HepG2 (cell line): ENCODE measurements around the gene ZDHHC14. TPM values are rescaled to one million over a fixed set of nuclear protein-coding genes. Genes with fewer than 3 reads are reported as not detected.

Experiments used
- BRD4 ChIP-seq: sonication (generic); formaldehyde crosslinking; IDR thresholded peaks from 2 replicates; pipeline ENCODE4 v1.4.0; 2020; ENCODE audit warnings: missing genetic modification reagents
- CTCF ChIP-seq: sonication (generic); formaldehyde crosslinking; IDR thresholded peaks from 2 replicates; pipeline ENCODE4 v1.5.0; 2020; ENCODE audit warnings: mild to moderate bottlenecking, missing genetic modification reagents, moderate library complexity
- EHMT2 ChIP-seq: fragments of 200-600 bp; sonication (generic); IDR thresholded peaks from 2 replicates; pipeline ENCODE4 v1.7.0; 2017; ENCODE audit warnings: antibody characterized with exemption, low read depth, low read length, borderline replicate concordance
- KDM5A ChIP-seq: fragments of 200-600 bp; sonication (generic); IDR thresholded peaks from 2 replicates; pipeline ENCODE4 v1.7.0; 2018; ENCODE audit warnings: antibody characterized with exemption, mild to moderate bottlenecking, low read length, borderline replicate concordance
- MAF1 ChIP-seq: sonication (generic); formaldehyde crosslinking; IDR thresholded peaks from 2 replicates; pipeline ENCODE4 v1.5.0; 2020; ENCODE audit warnings: missing genetic modification reagents, borderline replicate concordance
- MXD4 ChIP-seq: IDR thresholded peaks from 2 replicates; pipeline ENCODE4 v1.6.1; 2016; ENCODE audit warnings: mild to moderate bottlenecking, missing biosample characterization, missing genetic modification reagents
- NAIF1 ChIP-seq: sonication (generic); formaldehyde crosslinking; IDR thresholded peaks from 2 replicates; pipeline ENCODE4 v1.5.0; 2020; ENCODE audit warnings: mild to moderate bottlenecking, missing genetic modification reagents, borderline replicate concordance
- PRDM15 ChIP-seq: sonication (generic); formaldehyde crosslinking; IDR thresholded peaks from 2 replicates; pipeline ENCODE4 v1.4.0; 2020; ENCODE audit warnings: missing genetic modification reagents
- SALL1 ChIP-seq: sonication (generic); formaldehyde crosslinking; IDR thresholded peaks from 2 replicates; pipeline ENCODE4 v1.8.0; 2022; ENCODE audit warnings: mild to moderate bottlenecking, missing genetic modification reagents
- SCMH1 ChIP-seq: sonication (generic); formaldehyde crosslinking; IDR thresholded peaks from 2 replicates; pipeline ENCODE4 v1.9.0; 2021; ENCODE audit warnings: missing genetic modification reagents, mild to moderate bottlenecking, borderline replicate concordance
- SIX4 ChIP-seq: sonication (generic); formaldehyde crosslinking; IDR thresholded peaks from 2 replicates; pipeline ENCODE4 v1.4.0; 2020; ENCODE audit warnings: missing genetic modification reagents
- SMARCE1 ChIP-seq: fragments of 450-650 bp; IDR thresholded peaks from 2 replicates; pipeline ENCODE4 v1.6.1; 2017; ENCODE audit warnings: borderline replicate concordance
- TCF12 ChIP-seq, 2 experiments: fragments of 450-650 bp in 1 of 2; sonication (generic) in 1 of 2; formaldehyde crosslinking in 1 of 2; IDR thresholded peaks; 2 replicates each; pipeline versions ENCODE4 v1.6.1 to v1.8.0; 2017 to 2022; ENCODE audit warnings: antibody characterized with exemption in 1 of 2, mild to moderate bottlenecking in 1 of 2, missing genetic modification reagents in 1 of 2, moderate library complexity in 1 of 2
- THAP7 ChIP-seq: sonication (generic); formaldehyde crosslinking; IDR thresholded peaks from 2 replicates; pipeline ENCODE4 v1.8.1; 2023; ENCODE audit warnings: mild to moderate bottlenecking, missing genetic modification reagents
- ZBTB7A ChIP-seq: sonication (generic); formaldehyde crosslinking; IDR thresholded peaks from 2 replicates; pipeline ENCODE4 v1.8.0; 2022; ENCODE audit warnings: mild to moderate bottlenecking, missing genetic modification reagents
- ZNF121 ChIP-seq: sonication (generic); formaldehyde crosslinking; IDR thresholded peaks from 2 replicates; pipeline ENCODE4 v1.5.0; 2020; ENCODE audit warnings: mild to moderate bottlenecking, missing genetic modification reagents
- ZNF547 ChIP-seq: sonication (generic); formaldehyde crosslinking; IDR thresholded peaks from 2 replicates; pipeline ENCODE4 v1.5.1; 2020; ENCODE audit warnings: mild to moderate bottlenecking, missing genetic modification reagents
- ZNF564 ChIP-seq: sonication (generic); formaldehyde crosslinking; IDR thresholded peaks from 2 replicates; pipeline ENCODE4 v1.8.1; 2023; ENCODE audit warnings: mild to moderate bottlenecking, missing genetic modification reagents
- polyA plus RNA-seq, 8 experiments: library from polyadenylated mRNA; depleted of rRNA in 3 of 8; stranded (reverse) in 7 of 8; unstranded in 1 of 8; fragments of >200 nt; fragmentation: Illumina TruSeq in 4 of 8; extraction: Trizol in 4 of 8; gene quantifications; 2 replicates each; pipeline versions ENCODE4 v1.2.1 to v1.2.3, GENCODE V29; 2011 to 2016; ENCODE audit warnings: low read depth in 4 of 8, missing spikeins in 1 of 8, mixed read lengths in 1 of 8; ENCODE audit not compliant: insufficient read depth in 1 of 8
- total RNA-seq, 5 experiments: library from RNA; depleted of rRNA; stranded (reverse); fragments of >200 nt; fragmentation: Illumina TruSeq; extraction: Trizol; gene quantifications; 2 replicates each; pipeline ENCODE4 v1.2.3, GENCODE V29; 2016; ENCODE audit warnings: low read depth in 1 of 5
- TF ChIP-seq, protein P1 (sequence below): sonication (generic); formaldehyde crosslinking; IDR thresholded peaks from 2 replicates; pipeline ENCODE4 v1.4.0; 2020; ENCODE audit warnings: missing genetic modification reagents
- TF ChIP-seq, protein P2 (sequence below): sonication (generic); formaldehyde crosslinking; IDR thresholded peaks from 2 replicates; pipeline ENCODE4 v1.8.1; 2023; ENCODE audit warnings: mild to moderate bottlenecking, missing genetic modification reagents

The ZDHHC14 gene
- total and polyA plus RNA-seq, 2 of the 13 experiments (the other 11 are each of a cell fraction or from before 2014, with no cell fraction given) = 3.7 to 9.5 TPM

- TF ChIP-seq TCF12 (IDR thresholded peaks at IDR 0.05) (no peak), TCF12 (CRISPR knock-in tag; IDR thresholded peaks at IDR 0.05) (peak; percentile 99), KDM5A (peak; percentile 47; the same call in 1 of the 2 replicates), ZNF121 (CRISPR knock-in tag) (peak; percentile 59), ZBTB7A (CRISPR knock-in tag) (peak; percentile 96), BRD4 (CRISPR knock-in tag) (peak; percentile 96), ZNF564 (CRISPR knock-in tag) (peak; percentile 91), MXD4 (CRISPR knock-in tag) (no peak; the same call in none of the 2 replicates), SALL1 (CRISPR knock-in tag) (peak; percentile 100), PRDM15 (CRISPR knock-in tag) (peak; percentile 96), MAF1 (CRISPR knock-in tag) (peak; percentile 83; the same call in 1 of the 2 replicates), THAP7 (peak; percentile 22), ZNF547 (CRISPR knock-in tag) (peak; percentile 100), CTCF (CRISPR knock-in tag) (peak; percentile 15; the same call in 1 of the 2 replicates), SIX4 (CRISPR knock-in tag) (peak; percentile 91), NAIF1 (CRISPR knock-in tag) (peak; percentile 95; the same call in 1 of the 2 replicates), EHMT2 (peak; percentile 42; the same call in 1 of the 2 replicates), SCMH1 (CRISPR knock-in tag) (no peak), SMARCE1 (no peak)
- TF ChIP-seq, protein P1, sequence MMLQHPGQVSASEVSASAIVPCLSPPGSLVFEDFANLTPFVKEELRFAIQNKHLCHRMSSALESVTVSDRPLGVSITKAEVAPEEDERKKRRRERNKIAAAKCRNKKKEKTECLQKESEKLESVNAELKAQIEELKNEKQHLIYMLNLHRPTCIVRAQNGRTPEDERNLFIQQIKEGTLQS (CRISPR knock-in tag) = peak; percentile 90
- TF ChIP-seq, protein P2, sequence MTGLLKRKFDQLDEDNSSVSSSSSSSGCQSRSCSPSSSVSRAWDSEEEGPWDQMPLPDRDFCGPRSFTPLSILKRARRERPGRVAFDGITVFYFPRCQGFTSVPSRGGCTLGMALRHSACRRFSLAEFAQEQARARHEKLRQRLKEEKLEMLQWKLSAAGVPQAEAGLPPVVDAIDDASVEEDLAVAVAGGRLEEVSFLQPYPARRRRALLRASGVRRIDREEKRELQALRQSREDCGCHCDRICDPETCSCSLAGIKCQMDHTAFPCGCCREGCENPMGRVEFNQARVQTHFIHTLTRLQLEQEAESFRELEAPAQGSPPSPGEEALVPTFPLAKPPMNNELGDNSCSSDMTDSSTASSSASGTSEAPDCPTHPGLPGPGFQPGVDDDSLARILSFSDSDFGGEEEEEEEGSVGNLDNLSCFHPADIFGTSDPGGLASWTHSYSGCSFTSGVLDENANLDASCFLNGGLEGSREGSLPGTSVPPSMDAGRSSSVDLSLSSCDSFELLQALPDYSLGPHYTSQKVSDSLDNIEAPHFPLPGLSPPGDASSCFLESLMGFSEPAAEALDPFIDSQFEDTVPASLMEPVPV = peak; percentile 85; the same call in 1 of the 2 replicates
These were observed 150.4 kb downstream of the ZDHHC14 start (continued) for GRCh38 chr6:157531169-157531985.
